Measurements from ENCODE around the gene POLA2.
"Not testable (repeated sequence)": the region's sequence is repeated elsewhere in the genome, so short reads cannot be mapped to it uniquely, and the experiment has no call there.

POLA2 gene

GRCh38 chr11:65261591-65262380 is at the start of gene POLA2:
Gene POLA2 (plus strand): TSS chr11:65261962. CDS start chr11:65262293, 331 bp downstream.
- FAIRE-seq, result no peak

- FAIRE-seq, result no peak
These were observed 49.4 kb upstream of the POLA2 start for GRCh38 chr11:65212226-65212801.

- FAIRE-seq, result no peak
These were observed 48.2 kb upstream of the POLA2 start for GRCh38 chr11:65213322-65214211.

GRCh38 chr11:65214212-65214845 is 47.4 kb upstream of the POLA2 start:
- no peak for FAIRE-seq

GRCh38 chr11:65215441-65216076 is 46.2 kb upstream of the POLA2 start:
- no peak for FAIRE-seq

- no peak for FAIRE-seq
These were observed 44.9 kb upstream of the POLA2 start for GRCh38 chr11:65216830-65217229.

GRCh38 chr11:65217441-65218423 is 44.0 kb upstream of the POLA2 start:
- no peak for FAIRE-seq

- FAIRE-seq, result no peak
These were observed 43.3 kb upstream of the POLA2 start for GRCh38 chr11:65218446-65218845.

- FAIRE-seq, result no peak
These were observed 41.9 kb upstream of the POLA2 start for GRCh38 chr11:65219930-65220213.

- FAIRE-seq, result no peak
These were observed 40.7 kb upstream of the POLA2 start for GRCh38 chr11:65221026-65221425.

GRCh38 chr11:65223011-65223410 is 38.8 kb upstream of the POLA2 start:
- FAIRE-seq, result no peak

GRCh38 chr11:65224930-65225278 is 36.9 kb upstream of the POLA2 start:
- no peak for FAIRE-seq

- no peak for FAIRE-seq
These were observed 36.3 kb upstream of the POLA2 start for GRCh38 chr11:65225279-65226102.

- no peak for FAIRE-seq
These were observed 35.7 kb upstream of the POLA2 start for GRCh38 chr11:65226103-65226442.

- FAIRE-seq, result no peak
These were observed 33.9 kb upstream of the POLA2 start for GRCh38 chr11:65227879-65228278.

- no peak for FAIRE-seq
These were observed 25.3 kb upstream of the POLA2 start for GRCh38 chr11:65236194-65237059.

GRCh38 chr11:65238302-65238701 is 23.5 kb upstream of the POLA2 start:
- not testable (repeated sequence) for FAIRE-seq

GRCh38 chr11:65241134-65241533 is 20.6 kb upstream of the POLA2 start:
- no peak for FAIRE-seq

GRCh38 chr11:65241692-65242091 is 20.1 kb upstream of the POLA2 start:
- FAIRE-seq, result no peak

- FAIRE-seq, result no peak
These were observed 19.4 kb upstream of the POLA2 start for GRCh38 chr11:65242389-65242788.
